Endometrial microvascular endothelial cells (primary cell): ENCODE results near the gene LTN1. TPM values are rescaled to one million over a fixed set of nuclear protein-coding genes. Genes with fewer than 3 reads are reported as not detected.

Experiments
- in situ Hi-C: cut with HindIII; loops from 2 replicates; pipeline ENCODE4 v1.10.0; 2017; ENCODE audit warnings: low sequenced_read_pairs, low pct_unique_long_range_greater_than_20kb; ENCODE audit errors: inconsistent ontology term
- total RNA-seq: library from RNA; depleted of rRNA; stranded (reverse); fragments of >200 nt; gene quantifications from one replicate; pipeline ENCODE4 v1.2.3, GENCODE V29; 2015; ENCODE audit errors: inconsistent ontology term

LTN1 gene
- total RNA-seq, 1 donor from 2014 or later = 25.6 TPM

- in situ Hi-C loops = no loop called here
Observed at GRCh38 chr21:28892199-28893111, 100.2 kb downstream of the LTN1 start.

DNA sequence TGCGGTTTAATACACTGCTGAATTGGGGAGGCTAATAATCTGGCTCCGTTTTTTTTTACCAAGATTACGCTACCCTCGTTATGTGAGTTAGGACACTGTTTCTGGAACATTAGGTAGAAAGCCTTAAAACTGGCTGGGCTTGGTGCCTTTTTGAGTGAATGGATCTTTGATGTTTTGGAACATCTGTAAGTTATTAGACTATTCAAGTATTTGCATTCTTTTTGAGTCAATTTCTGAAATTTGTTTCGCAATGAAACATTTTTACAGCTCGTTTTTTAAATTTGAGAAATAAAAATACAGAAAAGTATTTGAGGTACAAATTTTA lies 106.9 kb downstream of the LTN1 start:
- in situ Hi-C loops = no loop called here

DNA sequence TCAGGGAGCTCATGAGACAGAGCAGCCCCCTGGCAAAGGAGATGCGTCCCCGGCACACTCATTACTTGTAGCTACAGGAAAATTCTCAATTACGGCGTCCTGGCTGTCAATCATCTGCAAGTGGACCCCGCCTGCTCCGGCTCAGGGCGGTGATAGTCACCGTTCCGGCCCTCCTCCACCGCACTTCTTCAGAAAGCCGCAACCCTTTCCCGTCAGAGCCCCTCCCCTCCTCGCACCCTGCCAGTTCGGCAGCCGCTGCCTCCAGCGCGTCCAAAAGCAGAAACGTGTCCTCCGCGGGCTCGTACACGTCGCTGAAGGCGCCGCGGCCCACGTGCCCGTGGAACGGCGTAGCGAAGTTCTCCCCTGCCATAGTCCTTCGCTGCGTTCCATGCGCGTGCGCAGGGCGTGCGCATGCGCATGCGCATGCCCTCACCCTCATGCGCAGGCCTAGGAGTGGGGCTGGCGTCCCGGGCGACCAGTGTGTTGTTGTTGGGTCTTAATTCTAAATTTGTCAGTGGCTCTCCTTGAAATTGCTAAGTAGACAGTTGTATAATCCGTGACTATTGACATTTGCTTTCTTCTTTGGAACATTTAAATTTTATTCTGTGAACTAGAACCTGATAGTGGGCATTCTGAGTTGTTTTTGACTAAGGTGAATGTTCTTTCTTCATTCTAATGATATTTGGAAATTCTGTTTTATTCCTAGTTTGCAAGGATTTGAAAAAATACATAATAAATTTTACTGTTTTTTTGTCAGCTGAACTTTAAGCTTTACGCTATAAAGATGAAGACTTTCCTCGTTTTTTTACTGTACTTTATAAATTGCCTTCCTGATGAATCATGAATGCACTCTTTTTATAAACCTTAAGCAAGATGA lies 107.5 kb downstream of the LTN1 start:
- in situ Hi-C loops = no loop called here

DNA sequence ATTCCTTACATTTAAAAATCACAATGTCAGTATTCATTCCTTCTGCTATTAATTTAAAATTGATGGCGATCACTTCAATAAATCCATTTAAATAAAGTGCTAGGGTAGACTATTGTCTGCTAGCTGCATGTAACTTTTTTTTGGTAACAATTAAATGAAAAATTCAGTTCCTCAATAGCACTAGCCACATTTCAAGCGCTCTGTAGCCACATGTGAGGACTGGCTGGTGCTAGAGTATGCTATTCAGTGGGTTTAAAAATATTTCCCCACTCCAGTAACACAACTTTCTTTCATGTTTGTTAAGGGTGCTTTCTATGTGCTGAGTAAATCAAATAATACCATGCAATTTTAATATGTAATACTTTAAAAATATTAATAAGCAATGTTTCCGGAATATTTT lies 108.2 kb downstream of the LTN1 start:
- in situ Hi-C loops = no loop called here

DNA sequence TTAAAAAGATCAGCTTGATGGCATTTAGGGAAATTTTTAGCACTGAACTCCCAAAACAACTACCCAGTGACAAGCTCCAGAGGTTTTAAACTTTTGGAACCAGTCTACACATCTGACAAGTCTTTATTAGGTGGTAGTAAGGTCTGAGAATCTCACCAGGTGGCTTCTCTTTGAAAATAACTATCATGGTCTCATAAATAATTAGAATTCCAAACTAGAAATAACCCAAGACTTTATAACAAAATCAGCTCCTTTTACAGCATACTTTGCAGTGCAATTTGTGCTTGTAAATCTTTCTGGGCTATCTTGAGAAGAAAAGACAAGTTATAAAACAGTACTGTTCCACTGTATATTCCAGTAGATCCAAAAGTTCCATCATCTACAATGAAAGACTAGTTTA lies 108.7 kb downstream of the LTN1 start:
- in situ Hi-C loops = no loop called here

GRCh38 chr21:28882345-28882744 lies 110.3 kb downstream of the LTN1 start:
- in situ Hi-C loops = no loop called here

Other genes starting within 250 kb of the LTN1 start
- gene RWDD2B, start 26.5 kb upstream of the LTN1 start, total RNA-seq = 17.2 TPM
- 20.5 TPM for gene USP16, start 31.8 kb upstream of the LTN1 start, total RNA-seq
- 268 TPM for gene CCT8, start 80.8 kb upstream of the LTN1 start, total RNA-seq
- gene MAP3K7CL, start 137.8 kb upstream of the LTN1 start, total RNA-seq = 6.8 TPM